Right lobe of liver (tissue), 4 donors: Measurements from ENCODE around the gene SRPX.

Experiments
- POLR2A ChIP-seq: fragments of 450-650 bp; IDR thresholded peaks from one replicate; pipeline ENCODE4 v1.6.1; 2017; ENCODE audit warnings: antibody characterized with exemption, mild to moderate bottlenecking
- TF ChIP-seq, protein P1 (sequence below), 4 donors: fragments of 200-600 bp in 3 of 4; fragments of 450-650 bp in 1 of 4; IDR thresholded peaks; one replicate each; pipeline versions ENCODE4 v1.5.1 to v1.8.0; 2016 to 2022; ENCODE audit warnings: antibody characterized with exemption in 4 of 4, mild to moderate bottlenecking in 2 of 4
- donor health status: DM: no; HTN: no; CAD: no.
- donor health status: DM: no; HTN: no; CAD: no.
- donor health status: DM: no; HTN: yes; CAD: no.

GRCh38 chrX:38249965-38250364, 29.3 kb upstream of the SRPX start:
- TF ChIP-seq, protein P1, sequence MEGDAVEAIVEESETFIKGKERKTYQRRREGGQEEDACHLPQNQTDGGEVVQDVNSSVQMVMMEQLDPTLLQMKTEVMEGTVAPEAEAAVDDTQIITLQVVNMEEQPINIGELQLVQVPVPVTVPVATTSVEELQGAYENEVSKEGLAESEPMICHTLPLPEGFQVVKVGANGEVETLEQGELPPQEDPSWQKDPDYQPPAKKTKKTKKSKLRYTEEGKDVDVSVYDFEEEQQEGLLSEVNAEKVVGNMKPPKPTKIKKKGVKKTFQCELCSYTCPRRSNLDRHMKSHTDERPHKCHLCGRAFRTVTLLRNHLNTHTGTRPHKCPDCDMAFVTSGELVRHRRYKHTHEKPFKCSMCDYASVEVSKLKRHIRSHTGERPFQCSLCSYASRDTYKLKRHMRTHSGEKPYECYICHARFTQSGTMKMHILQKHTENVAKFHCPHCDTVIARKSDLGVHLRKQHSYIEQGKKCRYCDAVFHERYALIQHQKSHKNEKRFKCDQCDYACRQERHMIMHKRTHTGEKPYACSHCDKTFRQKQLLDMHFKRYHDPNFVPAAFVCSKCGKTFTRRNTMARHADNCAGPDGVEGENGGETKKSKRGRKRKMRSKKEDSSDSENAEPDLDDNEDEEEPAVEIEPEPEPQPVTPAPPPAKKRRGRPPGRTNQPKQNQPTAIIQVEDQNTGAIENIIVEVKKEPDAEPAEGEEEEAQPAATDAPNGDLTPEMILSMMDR (IDR thresholded peaks at IDR 0.05), result no peak
- no peak for TF ChIP-seq POLR2A
